HG03457 (cell line): ENCODE measurements around the gene ADGRV1.
A peak's percentile ranks its signal among the peaks of the same experiment; 100 is the strongest.

Experiments used
- ATAC-seq: cut with Tn5 transposase; IDR thresholded peaks from one replicate; pipeline ENCODE4 v1.9.1; 2021; ENCODE audit warnings: moderate number of reproducible peaks; ENCODE audit not compliant: unreplicated experiment

ADGRV1 gene

DNA sequence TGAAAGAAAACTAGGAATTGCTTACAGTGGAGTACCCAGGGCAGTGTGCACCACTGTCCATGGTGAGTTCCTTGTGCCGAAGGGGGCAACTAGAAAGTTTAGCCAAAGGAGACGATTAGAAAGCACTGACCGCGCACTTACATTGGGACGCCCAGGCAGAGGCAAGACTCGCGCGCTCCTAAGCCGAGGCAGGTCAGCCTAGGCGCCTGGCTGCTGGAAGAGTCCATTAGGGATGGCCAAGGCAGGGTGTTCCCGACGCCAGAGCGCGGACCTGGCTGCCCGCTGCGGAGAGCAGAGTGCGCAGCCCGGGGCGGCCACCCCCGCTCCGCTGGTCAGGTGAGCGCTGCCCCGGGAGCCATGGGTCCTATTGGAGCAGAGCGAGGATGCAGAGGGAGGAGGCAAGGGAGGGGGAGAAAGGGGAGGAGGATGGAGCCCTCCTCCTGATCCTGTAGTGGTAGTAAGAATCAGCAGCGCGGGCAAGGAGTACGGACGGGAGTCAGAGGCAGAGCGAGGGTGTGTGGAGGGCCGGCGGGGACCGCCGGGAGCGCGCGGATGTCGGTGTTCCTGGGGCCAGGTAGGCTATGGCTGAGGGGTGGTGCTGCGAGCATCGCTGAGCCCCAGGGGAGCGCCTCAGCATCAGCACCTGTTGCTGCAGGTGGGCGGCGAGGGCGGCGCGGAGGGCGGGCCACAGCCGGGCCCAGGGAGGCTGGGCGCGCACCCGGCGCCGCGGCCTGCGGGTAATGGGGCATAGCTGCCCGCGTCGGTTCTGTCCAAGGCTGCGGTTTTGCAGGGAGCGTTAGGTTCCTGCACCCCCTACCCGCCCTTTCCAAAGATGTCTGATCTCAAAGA is at the start of gene ADGRV1:
ADGRV1 (plus strand) TSS at position 454 of the 849 bp plus-strand sequence; CDS start at position 553, 99 bp downstream.
- no peak for ATAC-seq

DNA sequence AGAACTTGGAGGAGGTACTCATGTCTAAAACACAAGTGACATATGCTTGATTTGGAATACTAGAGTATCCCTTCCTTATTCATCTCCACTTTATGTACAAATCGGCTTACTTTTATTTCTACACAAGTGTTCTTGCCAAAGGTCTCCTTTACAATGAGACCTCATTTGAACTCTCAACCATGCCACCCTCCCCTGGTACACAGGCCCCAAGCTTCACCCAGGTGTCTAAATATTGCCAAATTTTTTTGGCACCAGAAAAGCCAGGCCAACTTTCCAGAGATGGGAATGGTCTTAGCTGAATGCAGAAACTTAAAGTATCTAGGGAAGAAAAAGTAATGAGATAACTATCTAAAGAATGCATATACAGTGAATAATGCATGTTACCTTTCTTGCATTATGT is 48.2 kb upstream of the ADGRV1 start:
- no peak for ATAC-seq

DNA sequence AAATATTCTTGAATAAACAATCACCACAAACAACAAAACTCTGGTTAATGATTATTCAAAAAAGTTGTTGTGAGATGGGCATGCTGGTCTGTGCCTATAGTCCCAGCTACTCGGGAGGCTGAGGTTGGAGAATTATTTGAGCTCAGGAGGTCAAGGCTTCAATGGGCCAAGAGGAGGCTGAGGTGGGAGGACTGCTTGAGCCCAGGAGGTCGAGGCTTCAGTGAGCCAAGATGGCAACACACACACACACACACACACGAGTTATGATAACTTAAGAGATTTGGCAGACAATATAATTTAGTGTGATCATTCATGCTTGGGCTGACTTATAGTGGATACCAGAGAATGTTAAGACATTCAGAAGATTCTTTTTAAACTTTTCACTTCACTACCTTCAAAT is 44.1 kb upstream of the ADGRV1 start:
- no peak for ATAC-seq

DNA sequence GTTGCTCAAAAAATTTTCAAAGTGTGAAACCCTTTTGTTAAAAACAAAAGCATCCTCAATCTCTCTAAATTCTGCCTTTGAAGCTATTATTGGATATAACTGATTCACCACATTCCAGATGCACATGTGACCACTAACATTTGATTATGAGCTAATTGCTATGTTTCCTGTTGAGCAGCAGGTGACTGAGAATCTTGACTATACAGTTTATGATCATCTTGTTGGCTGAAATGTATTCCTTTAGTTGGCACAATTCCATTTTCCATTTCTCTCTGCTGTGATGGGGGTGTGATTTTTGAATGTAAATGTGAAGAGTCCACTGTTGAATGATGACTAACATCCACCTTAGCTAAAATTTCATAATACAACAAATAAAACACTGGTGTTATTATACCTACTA is 39.9 kb upstream of the ADGRV1 start:
- ATAC-seq, result no peak

DNA sequence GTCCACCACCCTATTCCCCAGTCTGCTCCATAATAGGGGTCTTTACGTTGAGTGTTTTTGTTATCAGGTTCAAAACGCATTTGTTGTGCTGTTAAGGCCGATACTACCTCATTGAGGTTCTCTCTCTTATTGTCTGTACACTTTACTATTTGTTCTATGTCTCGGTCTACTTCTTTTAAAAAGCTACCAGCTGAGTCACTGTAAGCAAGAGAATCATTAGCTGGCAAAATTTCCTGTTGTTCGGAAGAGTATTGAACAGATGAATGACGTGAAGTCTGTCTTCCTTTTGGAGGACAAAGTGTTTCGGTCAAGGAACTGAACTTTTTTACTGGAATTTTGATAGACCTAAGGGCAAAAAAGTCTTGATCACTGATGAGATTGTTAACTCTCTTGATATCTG is 39.5 kb upstream of the ADGRV1 start:
- no peak for ATAC-seq

- peak; percentile 1 for ATAC-seq
Measured at GRCh38 chr5:90528601-90529193, 29.9 kb upstream of the ADGRV1 start.

DNA sequence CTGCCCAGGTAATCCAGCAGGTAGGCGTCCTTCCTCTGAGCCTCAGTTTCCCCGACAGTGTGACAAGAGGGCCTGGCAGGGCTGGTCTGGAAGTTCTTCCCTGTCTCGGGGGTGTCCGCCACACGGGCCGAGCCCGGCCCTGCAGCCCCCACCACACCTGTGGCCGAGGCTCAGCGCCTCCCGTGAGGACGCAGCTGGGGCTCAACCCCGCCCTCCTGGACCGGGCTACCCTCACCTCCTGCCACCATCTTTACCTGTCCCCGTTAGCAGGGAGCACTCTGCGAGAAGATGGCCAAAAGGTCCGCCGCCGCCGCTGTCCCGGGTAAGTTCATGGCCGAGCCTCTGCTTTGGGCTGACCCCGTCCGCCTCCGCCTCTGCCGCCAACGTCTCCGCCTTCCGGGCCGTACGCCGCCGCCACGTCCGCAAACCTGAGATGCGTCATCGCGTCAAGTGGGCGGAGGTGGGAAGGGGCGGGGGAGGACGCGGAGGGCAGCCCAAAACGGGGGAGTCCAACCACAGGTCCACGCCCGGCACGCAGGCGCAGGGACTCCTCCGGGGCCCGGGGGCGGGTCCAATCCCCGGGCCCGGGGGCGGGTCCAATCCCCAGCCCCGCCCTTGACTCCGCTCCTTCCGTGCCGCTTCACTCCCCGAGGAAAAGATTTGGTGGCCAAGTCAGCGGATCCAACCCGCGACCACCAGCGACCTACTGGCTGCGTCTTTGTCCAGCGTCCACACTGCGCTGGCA is 29.2 kb upstream of the ADGRV1 start, which contains the start of gene LYSMD3:
LYSMD3 (minus strand) TSS at position 391 of the 745 bp plus-strand sequence. CDS start 4,295 bp downstream, outside the sequence.
- ATAC-seq, result peak; percentile 85

DNA sequence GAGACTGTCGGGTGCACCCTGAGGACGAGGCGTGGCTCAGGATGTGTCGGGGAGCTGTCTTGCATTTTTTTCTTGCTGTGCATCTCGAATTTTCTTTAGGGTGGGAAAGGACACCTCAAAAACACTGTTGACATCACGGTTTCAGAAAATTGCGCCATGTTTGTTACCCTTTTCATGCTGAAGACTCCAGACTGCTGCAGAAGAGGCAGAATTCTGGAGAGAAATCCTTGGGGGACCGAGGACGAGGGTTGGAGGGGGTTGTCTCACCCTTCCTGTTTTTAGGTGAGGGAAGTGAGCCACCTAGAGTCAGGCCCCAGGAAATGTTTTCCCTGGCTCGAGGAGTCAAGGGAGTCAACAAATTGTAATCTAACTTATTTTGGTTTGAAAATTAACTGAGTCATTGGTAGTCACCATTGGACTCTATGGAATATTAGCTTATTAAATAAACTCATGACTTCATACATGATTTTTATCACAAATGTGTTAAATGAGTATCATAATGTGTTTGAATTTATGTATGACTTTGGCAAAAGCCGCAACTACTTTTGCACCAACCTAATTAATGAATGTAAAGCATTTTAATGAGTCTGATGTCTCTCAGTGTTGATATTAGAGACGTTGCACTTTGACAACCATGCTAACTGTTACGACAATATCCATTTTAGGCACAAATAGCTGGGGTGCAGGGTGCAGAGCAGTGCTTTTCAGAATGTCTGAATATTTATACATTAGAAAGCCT is 28.5 kb upstream of the ADGRV1 start:
- peak; percentile 47 for ATAC-seq

GRCh38 chr5:90530736-90531487 is 27.7 kb upstream of the ADGRV1 start:
- no peak for ATAC-seq

DNA sequence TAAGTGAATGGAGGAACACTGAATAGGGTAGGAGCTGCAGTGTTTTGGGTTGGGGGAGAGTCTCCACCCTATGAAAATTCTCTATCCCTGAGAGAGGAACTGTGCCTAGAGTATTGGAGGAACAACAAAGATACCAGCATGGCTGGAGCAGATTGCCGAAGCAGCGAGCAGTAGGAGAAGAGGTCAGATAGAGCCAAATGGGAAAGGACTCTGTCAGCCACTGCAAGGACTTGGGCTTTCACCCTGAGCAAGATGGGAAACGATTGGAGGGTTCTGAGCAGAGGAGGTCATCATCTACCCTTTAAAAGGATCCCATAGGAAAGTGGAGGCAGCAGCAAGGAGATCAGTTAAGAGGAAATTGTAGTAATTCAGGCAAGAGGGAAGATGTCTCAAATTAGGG is 24.8 kb upstream of the ADGRV1 start:
- no peak for ATAC-seq

- no peak for ATAC-seq
Measured at GRCh38 chr5:90534922-90535321, 23.7 kb upstream of the ADGRV1 start.

DNA sequence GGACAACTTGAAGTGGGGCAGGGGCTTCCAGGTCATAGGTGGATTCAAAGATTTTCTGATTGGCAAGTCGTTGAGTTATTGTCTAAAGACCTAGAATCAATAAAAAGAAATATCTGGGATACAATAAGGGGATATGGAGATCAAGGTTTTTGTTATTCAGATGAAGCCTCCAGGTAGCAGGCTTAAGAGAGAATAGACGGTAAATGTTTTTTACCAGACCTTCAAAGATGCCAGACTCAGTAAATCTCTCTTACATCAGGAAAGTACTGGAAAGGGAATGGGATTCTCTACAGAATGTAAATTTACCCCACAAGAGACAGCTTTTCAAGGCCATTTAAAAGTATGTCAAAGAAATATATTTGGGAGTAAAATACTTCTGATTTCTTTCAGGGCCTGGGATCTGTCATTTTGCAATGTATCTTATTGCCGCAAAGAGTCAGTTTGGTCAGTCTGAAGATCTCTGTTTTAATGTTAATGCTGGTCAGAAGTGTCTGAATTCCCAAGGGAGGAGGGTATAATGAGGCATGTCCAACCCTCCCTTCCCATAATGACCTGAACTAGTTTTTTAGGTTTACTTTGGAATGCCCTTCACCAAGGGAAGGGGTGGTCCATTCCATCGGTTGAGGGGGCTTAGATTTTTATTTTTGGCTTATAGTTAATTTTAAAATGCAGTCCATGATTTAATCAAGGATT is 15.6 kb upstream of the ADGRV1 start:
- ATAC-seq, result no peak

DNA sequence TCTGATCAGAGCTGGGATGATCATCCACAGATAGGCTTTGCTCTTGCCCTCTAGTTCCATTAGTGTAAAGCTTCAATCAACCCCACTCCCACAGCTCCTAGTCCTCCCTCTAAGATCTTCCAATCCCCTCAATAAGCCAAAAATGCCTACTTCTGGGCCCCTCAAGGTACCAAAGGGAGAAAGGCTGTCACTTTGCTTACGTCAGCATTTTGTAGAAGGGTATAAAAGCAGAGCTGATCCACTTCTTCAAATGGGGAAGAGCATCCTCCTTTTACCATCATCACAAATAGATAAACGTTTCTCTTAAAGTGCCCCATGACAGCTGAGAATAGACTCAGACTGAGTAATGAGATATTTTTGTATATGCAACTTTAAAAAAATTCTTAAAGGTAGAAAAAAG is 13.1 kb upstream of the ADGRV1 start:
- no peak for ATAC-seq

- ATAC-seq, result no peak
Measured at GRCh38 chr5:90546216-90546837, 12.3 kb upstream of the ADGRV1 start.

DNA sequence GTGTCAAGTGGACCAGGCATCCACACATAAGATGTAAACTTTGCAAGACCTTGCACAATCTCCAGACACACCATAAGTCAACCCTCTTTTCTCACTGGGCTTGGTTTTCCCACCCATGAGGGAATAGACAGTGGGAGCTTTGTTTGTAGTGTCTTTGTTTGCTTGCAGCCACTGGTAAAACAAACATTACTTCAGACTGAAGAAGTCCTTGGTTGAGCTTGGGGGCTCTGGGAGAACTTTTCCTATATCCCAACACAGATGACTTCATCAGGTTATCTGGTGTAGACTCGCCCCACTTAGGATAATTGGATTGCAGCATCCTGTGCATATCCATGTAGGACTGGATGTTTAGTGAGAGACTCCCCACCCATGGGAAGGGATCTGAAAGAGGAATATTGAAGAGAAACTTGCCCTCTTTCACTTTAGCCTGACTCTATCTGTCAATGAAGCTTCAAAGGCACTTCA is 11.5 kb upstream of the ADGRV1 start:
- ATAC-seq, result no peak

GRCh38 chr5:90548069-90548593 is 10.5 kb upstream of the ADGRV1 start:
- ATAC-seq, result no peak

DNA sequence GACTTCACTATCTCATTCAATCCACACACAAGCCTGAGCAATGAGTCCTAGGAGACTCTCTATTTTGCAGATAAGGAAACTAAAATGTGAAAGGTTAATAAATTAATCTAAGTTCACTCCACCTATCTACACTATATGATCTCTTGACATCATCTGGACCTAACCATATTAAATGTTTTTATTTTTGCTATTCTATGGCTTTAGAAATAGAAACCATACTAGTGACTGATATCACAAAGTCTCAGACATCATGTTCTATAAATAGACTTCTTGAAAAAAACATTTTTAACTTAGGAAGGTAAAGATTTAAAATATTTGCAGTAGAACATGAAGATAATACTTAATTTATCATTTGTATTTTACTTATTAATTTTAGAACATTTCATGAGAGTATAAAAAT is 9.4 kb upstream of the ADGRV1 start:
- ATAC-seq, result no peak

GRCh38 chr5:90549729-90550275 is 8.8 kb upstream of the ADGRV1 start:
- no peak for ATAC-seq

GRCh38 chr5:90550963-90551362 is 7.6 kb upstream of the ADGRV1 start:
- no peak for ATAC-seq
